Measurements from ENCODE around the gene QDPR.
A peak's percentile ranks its signal among the peaks of the same experiment; 100 is the strongest.
"Not testable (repeated sequence)": the region's sequence is repeated elsewhere in the genome, so short reads cannot be mapped to it uniquely, and the experiment has no call there.

QDPR gene

DNA sequence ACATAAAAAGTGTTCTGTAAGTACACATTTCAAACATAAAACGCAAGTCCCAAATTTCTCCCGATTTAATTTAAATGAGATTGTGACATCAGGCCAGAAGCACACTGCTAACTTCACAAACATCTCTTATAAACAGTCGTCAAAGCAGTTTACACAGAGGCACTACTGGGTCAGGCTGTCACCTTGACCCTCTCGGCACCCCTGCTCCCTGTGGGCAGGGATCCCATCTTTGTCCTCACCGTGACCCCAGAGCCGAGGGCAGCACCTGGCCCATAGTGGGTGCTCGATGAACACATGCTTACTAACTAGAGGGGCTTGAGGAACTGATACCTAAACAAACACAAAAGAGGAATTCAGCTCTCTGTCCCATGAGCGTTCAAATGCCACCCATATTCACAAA is 22.2 kb downstream of the QDPR start:
- DNase-seq: no peak

DNA sequence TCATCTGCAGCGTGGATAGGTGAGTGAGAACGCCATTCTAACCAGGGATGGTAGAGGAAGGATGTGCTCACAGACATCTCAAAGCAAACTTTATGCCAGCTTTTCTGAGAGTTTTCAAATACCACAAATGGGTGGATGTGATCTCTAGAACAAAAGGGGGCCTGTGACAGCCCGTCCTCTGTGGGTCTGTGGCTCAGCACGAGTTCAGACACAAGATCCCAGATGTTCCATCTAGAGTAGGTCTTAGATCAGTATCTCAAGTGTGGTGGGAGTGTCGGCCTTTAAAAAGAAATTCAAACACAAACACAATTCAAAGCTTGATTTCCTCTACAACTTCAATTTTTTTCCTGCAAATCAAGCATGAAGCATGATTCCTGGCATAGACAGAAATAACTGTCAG is 22.8 kb downstream of the QDPR start:
- no peak for DNase-seq

DNA sequence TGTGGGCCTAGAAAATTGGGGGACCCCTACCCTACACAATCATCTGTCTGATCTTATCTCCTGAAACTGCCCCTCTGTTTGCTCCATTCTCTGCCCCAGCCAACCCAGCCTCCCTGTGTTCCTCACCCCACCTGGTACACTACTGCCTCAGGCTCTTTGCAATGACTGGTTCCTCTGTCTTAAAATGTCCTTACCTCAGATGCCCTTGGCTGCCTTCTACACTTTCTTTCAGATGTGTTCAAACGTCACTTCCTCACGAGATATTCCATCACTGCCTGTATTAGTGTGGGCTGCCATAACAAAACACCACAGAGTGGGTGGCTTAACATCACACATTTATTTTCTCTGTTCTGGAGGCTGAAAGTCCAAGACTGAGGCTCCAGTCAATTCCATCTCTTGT is 29.2 kb downstream of the QDPR start:
- DNase-seq: no peak

DNA sequence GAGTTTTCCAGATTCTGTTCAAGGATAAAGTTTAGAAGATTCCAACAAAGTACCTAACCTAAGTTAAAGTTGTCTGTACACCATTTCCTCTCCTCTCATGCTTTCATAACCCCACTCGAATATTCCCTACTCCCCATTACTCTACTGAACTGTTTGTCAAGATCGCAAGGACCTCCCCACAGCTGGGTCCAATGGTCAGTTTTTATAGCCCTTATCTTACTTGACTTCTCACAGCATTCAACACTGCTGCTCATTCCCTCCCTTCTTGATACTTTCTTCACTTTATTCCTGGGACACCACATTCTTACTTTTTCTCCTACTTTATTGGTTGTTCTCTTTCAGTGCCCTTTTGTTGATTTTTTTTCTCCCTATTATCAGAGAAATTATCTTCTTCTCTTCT is 30.9 kb downstream of the QDPR start:
- DNase-seq: no peak

DNA sequence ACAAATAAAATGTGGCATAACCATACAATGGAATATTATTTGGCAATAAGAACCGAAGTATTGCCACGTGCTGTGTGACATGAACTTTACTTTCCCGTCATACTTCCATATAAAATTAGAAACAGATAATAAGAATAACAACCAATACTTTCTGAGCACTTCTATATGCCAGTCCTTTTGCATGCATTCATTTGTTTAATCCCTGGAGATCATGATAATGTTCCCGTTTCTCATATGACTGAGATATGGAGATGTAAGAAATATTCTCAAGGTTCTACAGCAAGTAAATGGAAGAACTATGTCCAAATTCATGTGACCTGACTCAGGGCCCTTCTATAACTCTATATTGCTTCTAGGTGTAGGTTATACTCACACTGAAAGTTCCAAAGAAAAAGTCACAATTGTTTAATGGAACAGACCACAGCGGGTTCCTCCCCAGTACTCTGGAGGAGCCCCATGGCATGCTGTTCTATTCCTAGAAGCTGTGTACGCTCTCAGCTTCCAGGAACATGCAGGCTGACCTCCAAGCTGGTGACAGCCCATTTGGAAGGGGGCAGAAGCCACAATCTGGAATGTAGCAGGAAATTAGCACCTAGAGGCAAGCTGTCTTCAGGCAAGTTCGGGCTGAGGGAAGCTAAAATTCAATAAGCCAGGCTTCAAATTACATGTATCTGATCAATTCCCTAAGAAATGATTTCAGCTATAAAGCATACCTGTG is 31.5 kb downstream of the QDPR start:
- DNase-seq: no peak

DNA sequence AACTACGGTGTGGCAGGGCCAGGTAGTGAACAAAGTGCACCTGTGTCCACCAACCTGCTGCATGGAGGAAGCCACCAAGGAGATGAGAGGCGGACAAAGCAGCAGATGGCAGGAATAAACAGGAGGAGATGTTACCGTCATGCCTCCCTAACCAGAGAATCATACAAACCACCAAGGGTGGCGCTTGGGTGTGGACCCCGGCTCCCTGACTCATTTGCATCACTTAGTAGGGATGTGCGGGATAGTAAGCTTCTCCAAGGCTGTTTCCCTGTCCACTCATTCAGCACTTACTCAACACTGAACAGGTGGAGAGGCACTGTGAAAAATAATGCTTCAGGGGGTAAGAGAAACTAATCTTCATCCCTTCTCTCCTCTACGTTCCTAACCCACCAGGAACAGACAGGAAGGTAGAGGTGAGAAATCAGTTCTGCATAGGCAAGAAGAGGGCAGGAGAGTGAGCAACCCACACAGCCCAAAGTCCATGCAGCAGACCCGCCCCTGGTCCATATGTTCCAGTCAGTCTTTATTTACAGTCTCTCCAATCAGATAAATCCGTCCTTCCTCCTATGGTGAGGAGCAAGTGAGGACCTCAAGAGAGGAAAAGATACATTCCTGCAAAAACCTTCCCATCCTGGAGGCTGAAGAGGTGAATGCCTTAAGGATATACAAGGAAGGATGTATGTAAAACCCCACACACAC is 34.0 kb downstream of the QDPR start:
- DNase-seq: no peak

DNA sequence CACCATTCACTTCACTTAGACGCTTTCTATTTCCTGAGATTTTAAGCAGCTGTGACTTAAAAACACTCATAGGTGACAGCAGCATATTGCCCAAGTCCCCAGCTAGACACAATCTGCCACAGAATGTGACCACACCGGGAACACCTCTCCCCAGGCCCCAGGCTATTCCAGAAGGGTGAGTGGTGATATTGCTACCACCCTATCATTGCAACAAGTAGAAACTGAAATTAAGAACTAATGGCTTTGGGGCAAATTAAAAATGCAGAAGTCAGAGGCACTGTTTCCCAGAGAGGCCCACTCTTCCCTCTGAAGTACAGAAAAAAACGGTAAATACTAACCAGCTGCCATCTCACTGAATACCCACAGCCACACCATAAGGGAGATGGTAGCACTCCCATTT is 35.0 kb downstream of the QDPR start:
- no peak for DNase-seq

DNA sequence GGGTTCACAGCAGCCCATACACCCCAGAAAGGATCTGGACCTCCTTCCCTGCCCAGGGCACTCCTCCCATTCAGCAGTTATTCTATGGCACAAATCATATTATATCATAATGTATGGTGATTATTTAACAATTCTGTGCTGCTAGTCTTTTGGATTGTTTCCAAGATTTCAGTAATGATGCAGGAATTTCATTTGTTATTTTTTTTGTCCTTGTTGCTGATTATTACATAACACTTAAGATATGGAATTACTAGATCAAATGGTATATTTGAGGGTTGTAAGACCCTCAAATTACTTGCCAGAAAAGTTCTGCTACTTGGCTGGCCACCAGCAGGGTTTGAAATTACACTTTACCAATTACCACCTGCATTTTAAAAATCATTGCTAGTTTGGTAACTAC is 36.4 kb downstream of the QDPR start:
- DNase-seq: no peak

DNA sequence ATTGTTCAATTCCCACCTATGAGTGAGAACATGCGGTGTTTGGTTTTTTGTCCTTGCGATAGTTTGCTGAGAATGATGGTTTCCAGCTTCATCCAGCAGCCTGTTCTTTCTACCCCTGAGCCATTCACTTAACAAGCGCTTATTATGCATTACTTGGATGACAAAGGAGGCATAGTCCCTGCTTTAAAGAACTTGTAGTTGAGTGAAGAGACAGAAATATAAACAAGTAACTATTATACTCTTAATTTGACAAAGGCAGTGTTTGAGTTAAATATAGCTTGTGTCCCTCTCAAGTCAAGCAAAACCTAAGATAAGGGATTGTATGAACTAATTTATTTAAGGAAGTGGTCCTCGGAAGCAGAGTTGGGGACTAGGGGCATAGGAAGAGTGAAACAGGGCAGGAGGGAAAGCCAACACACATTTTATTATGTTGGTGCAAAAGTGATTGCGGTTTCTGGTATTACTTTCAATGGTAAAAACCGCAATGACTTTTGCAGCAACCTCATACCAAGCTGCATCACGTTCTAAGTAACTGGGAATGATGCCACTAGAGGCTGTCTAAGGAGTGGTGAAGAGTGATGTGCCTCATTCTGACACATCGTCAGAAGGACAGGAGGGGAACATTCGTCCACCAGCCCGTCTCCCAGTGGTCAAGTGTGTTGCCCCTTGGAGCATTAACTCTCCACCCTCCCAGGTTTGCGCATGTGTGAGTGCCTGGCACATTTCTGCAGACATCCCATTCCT is 41.8 kb downstream of the QDPR start:
- DNase-seq: no peak

DNA sequence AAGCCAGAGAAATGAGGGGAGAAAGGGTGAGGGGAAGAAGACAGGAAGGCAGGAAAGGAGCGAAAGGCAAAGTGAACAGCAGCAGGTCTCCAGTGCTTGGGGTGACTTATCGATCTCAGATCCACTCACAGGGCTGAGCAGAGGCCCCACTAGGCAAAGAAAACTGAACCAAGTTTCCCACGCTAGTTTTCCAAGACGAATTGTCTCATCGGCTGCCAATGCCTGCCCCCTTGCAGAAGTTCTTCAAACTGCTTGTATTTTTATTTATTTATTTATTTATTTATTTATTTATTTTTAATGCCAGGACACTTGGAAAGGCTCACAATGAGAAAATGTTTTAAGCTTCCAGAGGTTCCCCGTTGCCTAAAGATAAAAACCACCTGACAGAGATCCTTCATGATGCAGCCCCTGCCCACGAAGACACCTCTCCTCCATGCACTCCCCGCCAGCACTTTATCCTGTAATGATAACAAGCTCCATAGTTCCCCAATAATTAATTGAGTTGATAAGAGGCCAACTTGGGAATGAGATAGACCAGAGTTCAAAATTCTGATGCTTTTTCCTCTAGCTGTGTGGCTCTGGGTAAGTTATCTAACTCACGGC is 43.2 kb downstream of the QDPR start:
- DNase-seq: no peak

DNA sequence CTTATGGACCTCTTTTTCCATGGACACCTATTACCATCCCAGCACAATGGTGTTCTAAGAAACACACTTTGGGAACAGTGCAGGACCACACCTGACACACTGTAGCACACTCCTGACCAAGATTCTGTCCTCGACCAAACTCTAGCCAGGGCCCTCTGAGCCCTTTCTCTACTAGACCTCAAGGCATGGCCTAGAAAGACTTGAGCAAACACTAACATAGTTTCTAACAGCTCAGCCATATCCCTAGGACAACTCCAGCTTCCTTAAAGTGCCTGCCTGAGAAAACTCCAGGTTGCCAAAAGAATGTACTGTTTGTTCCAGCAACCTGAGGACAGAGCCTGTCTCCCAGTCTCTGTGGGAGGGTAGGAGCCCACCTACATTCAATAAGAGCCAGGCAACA is 48.3 kb downstream of the QDPR start:
- DNase-seq: no peak

DNA sequence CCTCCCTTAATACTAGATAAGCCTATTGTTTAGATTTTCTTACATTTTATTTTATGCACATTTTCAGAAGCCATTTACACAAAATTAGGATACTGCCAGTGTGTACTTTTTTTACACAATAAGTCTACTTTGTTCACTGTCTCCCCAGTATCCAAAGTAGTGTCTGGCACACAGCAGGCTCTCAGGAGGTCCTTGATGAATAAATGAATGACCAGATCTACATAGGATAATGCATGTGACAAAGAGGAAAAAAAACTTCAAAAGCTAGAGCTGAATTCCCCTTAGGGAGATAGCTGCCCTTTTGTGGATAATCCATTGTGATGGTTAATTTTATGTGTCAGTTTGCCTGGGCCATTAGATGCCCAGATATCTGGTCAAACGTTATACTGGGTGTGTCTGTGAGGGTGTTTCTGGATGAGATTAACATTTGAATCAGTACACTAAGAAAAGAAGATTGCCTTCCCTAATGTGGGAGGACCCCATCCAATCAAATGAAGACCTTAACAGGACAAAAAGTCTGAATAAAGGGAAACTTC is 61.6 kb downstream of the QDPR start:
- no peak for DNase-seq

DNA sequence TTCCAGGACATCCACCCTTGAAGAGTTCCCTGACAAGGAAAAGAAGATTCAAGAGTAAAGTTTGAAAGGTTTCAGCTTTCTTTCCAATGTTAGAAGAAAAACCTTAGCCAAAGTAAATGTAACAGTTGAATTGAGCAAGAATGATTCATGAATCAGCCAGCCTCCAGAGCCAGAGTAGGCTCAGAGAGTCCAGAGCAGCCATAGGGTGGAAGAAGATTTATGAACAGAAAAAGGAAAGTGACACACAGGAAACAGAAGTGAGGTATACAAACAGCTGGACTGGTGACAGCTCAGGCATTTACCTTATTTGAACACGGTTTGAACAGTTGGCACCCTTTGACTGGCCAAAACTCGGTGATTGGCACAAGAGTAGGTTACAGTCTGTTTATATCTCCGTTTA is 63.2 kb downstream of the QDPR start:
- DNase-seq: no peak

DNA sequence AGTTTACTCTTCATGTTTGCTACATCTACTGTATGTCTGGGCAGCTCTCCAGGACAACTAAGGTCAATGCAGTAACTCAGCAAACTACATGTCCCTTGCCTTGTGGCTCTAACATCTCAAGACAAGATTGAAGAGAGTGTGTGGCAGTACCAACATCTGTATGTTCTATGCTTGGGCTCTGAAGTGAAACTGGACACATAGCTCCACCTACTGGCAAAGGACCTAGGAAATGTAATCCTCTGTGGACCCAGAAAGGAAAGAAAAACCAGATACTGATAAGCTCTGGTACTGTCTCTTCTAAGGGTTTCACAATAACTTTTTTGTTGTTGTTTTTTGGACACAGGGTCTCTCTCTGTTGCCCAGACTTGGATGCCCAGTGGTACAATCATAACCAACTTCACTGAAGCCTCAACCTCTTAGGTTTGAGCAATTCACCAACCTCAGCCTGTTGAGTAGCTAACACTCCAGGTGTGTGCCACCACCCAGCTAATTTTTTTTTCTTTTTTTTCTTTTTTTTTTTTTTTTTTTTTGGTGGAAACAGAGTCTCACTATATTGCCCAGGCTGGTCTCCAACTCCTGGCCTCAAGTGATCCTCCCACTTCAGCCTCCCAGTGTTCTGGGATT is 64.1 kb downstream of the QDPR start:
- peak; percentile 37 for DNase-seq

DNA sequence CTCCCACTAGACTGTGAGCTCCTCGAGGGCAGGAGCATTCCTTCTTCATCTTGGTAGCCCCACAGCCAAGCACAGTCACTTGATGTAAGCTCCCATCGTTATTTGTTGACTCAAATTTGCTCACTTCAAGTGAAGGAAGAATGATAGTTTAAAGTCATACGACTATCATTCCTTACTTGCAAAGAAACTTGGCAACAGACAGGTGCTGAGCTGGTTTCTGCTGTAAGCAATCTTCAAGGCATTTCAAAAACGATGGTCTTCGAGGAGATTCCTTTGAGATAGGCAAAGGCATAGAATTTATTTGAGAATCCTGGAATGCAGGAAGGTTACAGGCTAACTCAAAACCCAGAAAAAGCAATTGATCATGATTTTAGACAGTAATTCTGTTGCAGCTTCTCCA is 64.8 kb downstream of the QDPR start:
- no peak for DNase-seq

DNA sequence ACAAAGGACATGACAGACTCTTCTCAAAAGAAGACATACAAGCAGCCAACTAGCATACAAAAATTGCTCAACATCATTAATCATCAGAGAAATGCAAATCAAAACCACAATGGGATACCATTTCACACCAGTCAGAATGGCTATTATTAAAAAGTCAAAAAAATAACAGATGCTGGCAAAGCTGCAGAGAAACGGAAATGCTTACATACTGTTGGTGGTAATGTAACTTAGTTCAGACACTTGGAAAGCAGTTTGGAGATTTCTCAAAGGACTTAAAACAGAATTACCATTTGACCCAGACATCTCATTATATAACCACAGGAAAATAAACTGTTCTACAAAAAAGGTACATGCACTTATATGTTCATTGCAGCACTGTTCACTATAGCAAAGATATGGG is 69.4 kb downstream of the QDPR start:
- DNase-seq: not testable (repeated sequence)

DNA sequence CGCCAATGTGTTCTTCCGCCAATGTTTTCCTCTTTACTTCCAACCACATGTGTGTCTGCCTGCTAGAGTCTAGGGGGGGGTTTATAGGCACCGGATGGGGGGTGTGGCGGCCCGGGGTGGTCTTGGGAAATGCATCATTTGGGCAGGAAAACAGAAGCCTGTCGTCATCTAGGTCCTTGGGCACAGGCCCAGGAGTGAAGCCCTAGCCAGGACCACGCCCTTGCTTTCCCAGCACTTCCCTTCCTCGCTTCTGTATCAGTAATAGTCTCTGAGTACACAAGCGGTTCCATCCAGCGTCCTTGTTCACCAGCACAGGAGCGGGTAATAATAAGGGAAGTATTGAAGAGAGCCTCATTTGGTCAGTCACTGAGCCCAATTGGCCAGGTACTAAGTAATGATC is 74.5 kb downstream of the QDPR start:
- DNase-seq: no peak

DNA sequence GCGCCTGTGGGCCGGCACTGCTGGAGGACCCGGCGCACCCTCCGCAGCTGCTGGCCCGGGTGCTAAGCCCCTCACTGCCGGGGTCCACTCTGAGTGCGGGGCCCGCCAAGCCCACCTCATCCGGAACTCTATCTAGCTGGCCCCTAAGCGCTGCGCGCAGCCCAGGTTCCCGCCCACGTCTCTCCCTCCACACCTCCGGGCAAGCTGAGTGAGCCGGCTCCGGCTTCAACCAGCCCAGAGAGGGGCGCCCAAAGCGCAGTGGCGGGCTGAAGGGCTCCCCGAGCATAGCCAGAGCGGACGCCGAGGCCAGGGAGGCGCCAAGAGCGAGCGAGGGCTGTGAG is 75.2 kb downstream of the QDPR start:
- DNase-seq: no peak
